GM10847 (cell line): ENCODE measurements around the gene ENPP1.

Experiments used
- POLR2A ChIP-seq: IDR thresholded peaks from 2 replicates; pipeline ENCODE4 v1.6.1; 2011; ENCODE audit not compliant: insufficient read length; ENCODE audit errors: extremely low read depth

ENPP1 gene

DNA sequence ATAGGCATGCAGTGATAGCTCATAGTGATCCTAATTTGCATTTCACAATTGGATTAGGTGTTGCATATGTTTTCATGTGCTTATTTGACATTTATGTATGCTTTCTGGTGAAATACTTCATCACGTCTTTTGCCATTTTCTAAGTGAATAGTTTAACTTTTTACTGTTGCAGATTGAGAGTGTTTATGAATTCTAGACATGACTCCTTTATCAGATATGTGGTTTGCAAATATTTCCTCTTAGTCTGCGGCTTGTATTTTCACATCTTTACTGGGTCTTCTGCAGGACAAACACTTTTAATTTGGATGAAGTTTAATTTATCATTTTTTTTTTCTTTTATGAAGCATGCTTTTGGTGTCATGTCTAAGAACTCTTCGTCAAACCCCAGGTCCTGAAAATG is 104.1 kb downstream of the ENPP1 start:
- TF ChIP-seq POLR2A: no peak

DNA sequence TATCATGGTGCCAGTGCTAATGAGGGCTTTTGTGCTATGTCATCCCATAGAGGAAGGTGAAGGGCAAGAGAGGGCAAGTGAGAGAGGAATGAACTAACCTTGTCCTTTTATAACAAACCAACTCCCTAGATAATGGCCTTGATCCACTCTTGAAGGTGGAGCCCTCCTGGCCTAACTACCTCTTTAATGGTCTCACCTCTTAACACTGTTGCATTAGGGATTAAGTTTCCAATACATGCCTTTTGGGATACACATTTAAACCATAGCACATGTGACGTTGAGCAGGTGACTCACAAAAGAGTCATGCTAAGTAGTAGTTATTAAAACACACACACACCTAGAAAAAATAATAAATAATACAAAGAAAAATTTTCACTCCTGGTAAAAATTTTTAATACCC is 106.4 kb downstream of the ENPP1 start:
- TF ChIP-seq POLR2A: no peak

DNA sequence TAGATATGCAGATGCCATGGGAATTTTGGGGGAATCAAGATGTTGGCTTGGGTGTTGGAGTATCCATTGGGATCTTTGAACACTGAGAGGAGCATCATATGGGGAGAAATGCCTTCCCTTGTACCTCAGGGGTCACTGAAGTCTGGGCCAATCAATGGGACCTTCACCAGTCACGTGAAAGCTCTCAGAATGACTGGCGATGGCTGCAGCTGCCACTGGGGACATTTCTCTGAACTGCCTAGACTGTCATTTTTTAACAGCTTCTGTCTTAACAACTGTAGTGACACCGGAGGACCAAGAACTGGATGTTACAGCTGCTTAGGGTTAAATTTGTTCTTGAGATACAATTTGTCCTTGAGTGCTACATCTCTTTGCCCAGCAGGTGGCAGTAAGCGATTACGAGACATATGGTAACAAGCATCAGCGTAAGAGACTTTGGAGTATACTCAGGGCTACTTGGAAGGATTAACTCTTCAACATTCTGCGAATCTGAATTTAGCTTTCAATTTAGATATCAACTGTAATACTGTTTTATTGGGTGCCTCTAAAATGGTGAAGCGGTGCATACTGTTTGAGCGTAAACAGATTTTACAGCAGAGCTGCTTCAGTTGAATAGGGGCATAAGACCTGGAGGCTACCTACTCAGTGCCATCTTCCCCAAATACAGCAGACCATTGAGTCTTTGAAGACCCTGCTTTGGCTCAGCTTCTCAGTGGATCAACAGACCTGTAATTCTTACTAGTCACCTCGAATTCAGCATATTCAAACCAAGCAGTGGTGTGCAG is 107.3 kb downstream of the ENPP1 start:
- no peak for TF ChIP-seq POLR2A

DNA sequence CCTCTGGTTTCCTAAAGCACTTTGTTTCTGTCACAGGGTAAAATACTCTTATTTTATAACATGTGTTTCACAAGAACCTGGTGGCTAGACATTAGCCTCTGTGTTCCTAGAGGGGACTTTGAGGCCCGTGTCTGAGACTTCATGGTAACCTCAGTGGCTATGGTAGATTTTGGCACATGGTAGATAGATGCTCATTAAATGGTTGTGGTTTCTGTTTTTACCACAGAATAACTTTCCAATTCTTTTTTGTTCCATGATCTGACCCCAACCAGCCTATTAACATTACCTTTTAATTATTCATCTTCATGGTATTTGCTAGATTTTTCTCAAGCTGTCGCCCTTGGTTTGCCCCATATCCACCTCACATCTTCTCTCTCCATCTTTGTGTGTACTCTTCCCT is 109.0 kb downstream of the ENPP1 start:
- TF ChIP-seq POLR2A: no peak

DNA sequence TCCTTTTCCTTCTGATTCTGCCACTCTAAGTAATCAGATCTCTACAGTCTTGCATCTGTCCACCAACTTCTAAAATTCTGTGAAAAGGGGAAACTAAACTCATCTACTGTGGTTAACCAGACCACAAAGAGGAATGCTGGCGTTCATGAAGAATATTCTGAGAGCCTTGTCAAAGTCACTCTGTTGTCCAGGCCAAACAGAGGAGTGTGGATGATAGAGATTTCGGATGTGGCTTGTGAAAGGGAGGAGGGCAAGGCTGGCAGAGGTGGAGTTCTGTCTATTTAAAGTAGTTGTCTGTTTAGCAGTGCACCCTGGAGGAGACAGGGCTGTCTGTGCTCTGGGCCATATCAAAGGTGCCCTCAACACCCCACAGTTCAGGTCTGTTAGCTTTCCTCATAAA is 109.5 kb downstream of the ENPP1 start:
- no peak for TF ChIP-seq POLR2A

- no peak for TF ChIP-seq POLR2A
These were observed 110.2 kb downstream of the ENPP1 start for GRCh38 chr6:131917763-131918649.

- no peak for TF ChIP-seq POLR2A
These were observed 111.0 kb downstream of the ENPP1 start for GRCh38 chr6:131918650-131919355.

DNA sequence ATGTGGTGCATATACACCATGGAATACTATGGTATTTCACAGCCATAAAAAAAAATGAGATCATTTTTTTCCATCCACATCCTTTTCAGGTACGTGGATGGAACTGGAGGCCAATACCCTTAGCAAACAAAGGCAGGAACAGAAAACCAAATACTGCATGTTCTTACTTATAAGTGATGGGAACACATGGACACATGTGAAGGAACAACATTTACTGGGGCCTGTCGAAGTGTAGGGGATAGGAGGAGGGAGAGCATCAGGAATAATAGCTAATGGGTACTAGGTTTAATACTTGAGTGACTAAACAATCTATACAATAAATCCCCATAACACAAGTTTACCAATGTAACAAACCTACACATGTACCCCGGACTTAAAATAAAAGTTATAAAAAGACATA is 112.8 kb downstream of the ENPP1 start:
- TF ChIP-seq POLR2A: no peak

GRCh38 chr6:131923356-131923755 is 115.5 kb downstream of the ENPP1 start:
- TF ChIP-seq POLR2A: no peak

- no peak for TF ChIP-seq POLR2A
These were observed 117.2 kb downstream of the ENPP1 start for GRCh38 chr6:131924881-131925474.

DNA sequence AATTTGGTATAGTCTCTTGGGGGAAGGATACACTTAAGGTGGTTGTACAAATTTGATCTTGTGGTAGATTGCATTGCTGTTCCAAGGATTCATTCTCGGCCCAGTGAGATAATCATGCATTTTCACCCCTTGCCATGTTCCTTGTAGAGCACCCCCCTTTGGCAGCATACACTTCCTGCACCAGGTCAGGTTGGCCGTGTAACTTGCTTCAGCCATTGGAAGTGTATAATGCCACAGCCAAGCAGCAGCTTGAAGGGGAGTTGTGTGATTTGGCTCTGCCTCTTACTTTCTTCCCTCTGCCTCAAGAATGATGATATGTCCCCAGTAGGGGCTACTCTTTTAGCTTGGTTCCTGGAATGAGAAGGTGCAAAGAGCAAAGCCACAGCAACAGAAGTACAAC is 121.4 kb downstream of the ENPP1 start:
- no peak for TF ChIP-seq POLR2A

- TF ChIP-seq POLR2A: no peak
These were observed 122.2 kb downstream of the ENPP1 start for GRCh38 chr6:131929976-131930375.

- TF ChIP-seq POLR2A: no peak
These were observed 123.4 kb downstream of the ENPP1 start for GRCh38 chr6:131931063-131931750.

- TF ChIP-seq POLR2A: no peak
These were observed 128.3 kb downstream of the ENPP1 start for GRCh38 chr6:131936156-131936555.

GRCh38 chr6:131937226-131937625 is 129.4 kb downstream of the ENPP1 start:
- no peak for TF ChIP-seq POLR2A
